ENCODE results near the gene OR9G4.

OR9G4 gene

GRCh38 chr11:56748597-56748996 is at the start of gene OR9G4:
TSS of gene OR9G4 (minus strand) at chr11:56748697. CDS start at chr11:56743766, 4,931 bp downstream.
- no peak for DNase-seq

GRCh38 chr11:56783448-56784041 is 35.0 kb upstream of the OR9G4 start:
- peak; percentile 24 for DNase-seq

GRCh38 chr11:56782167-56782847 is 33.8 kb upstream of the OR9G4 start:
- peak; percentile 48 for DNase-seq

- no peak for DNase-seq
Observed at GRCh38 chr11:56776809-56777208, 28.3 kb upstream of the OR9G4 start.

GRCh38 chr11:56764976-56765375 is 16.5 kb upstream of the OR9G4 start:
- no peak for DNase-seq

GRCh38 chr11:56751480-56751879 is 3.0 kb upstream of the OR9G4 start:
- no peak for DNase-seq

- DNase-seq = no peak
Observed at GRCh38 chr11:56750190-56750589, 1.7 kb upstream of the OR9G4 start.

GRCh38 chr11:56740886-56741285 is 7.6 kb downstream of the OR9G4 start:
- DNase-seq = no peak

GRCh38 chr11:56740107-56740506 is 8.4 kb downstream of the OR9G4 start:
- DNase-seq = no peak

GRCh38 chr11:56720513-56720912 is 28.0 kb downstream of the OR9G4 start:
- no peak for DNase-seq

GRCh38 chr11:56716379-56716854 is 32.1 kb downstream of the OR9G4 start:
- no peak for DNase-seq

GRCh38 chr11:56714206-56714605 is 34.3 kb downstream of the OR9G4 start:
- no peak for DNase-seq

GRCh38 chr11:56706486-56706885 is 42.0 kb downstream of the OR9G4 start:
- no peak for DNase-seq

- DNase-seq = no peak
Observed at GRCh38 chr11:56705784-56706396, 42.6 kb downstream of the OR9G4 start.

GRCh38 chr11:56700914-56701485 is 47.5 kb downstream of the OR9G4 start:
- no peak for DNase-seq

- no peak for DNase-seq
Observed at GRCh38 chr11:56700242-56700913, 48.1 kb downstream of the OR9G4 start.

GRCh38 chr11:56698795-56699194 is 49.7 kb downstream of the OR9G4 start, which contains the start of gene OR9G1:
TSS of gene OR9G1 (plus strand) at chr11:56699095. CDS start at chr11:56700388, 1,293 bp downstream.
- DNase-seq = no peak

GRCh38 chr11:56693428-56693827 is 55.1 kb downstream of the OR9G4 start:
- no peak for DNase-seq

All from MV-4-11 (cell line).